ENCODE results near the gene CAMK4. TPM values are rescaled to one million over a fixed set of nuclear protein-coding genes. Genes with fewer than 3 reads are reported as not detected.
"Not testable (repeated sequence)": the region's sequence is repeated elsewhere in the genome, so short reads cannot be mapped to it uniquely, and the experiment has no call there.

Gene CAMK4
- total RNA-seq, 1 experiment from 2014 or later, result 6.3 TPM

GRCh38 chr5:111408817-111409216, 184.6 kb downstream of the CAMK4 start:
- Histone ChIP-seq H2AFZ (ENCODE audit: low read length) (no peak overlapping the region), H3K23me2 (ENCODE audit: insufficient read length, low read depth, low read length, poor library complexity, severe bottlenecking) (no peaks in the 10 kb centered on the region), H3K9ac (ENCODE audit: extremely low read depth, insufficient read length, low read length) (no peak overlapping the region), H3K79me2 (ENCODE audit: insufficient read depth, low read length) (no peaks in the 10 kb centered on the region), H3K18ac (ENCODE audit: insufficient read length, low read depth, low read length) (no peak overlapping the region), H2BK120ac (ENCODE audit: low read depth, low read length, poor library complexity, severe bottlenecking) (no peak overlapping the region), H4K8ac (replicated peaks; ENCODE audit: insufficient read length, low read depth, low read length) (no peak overlapping the region), H2BK15ac (ENCODE audit: low read depth, low read length) (no peak overlapping the region), H2BK20ac (ENCODE audit: low read depth, low read length, poor library complexity, severe bottlenecking) (no peak overlapping the region), H2AK5ac (ENCODE audit: insufficient read length, low read length) (no peak overlapping the region), H3K14ac (ENCODE audit: insufficient read depth, low read length) (no peak overlapping the region), H3K27ac (ENCODE audit: insufficient read length, low read depth, low read length) (no peak overlapping the region), H4K91ac (ENCODE audit: insufficient read length, low read depth, low read length) (no peak overlapping the region), H2BK12ac (ENCODE audit: insufficient read length, low read depth, low read length) (no peak overlapping the region), H3K9me3 (ENCODE audit: control insufficient read depth, low read depth, low read length) (peaks cover 6% of the 10 kb centered on the region), H3K56ac (ENCODE audit: insufficient read length, low read depth, low read length) (no peak overlapping the region), H3K4me2 (ENCODE audit: insufficient read depth, insufficient read length, low read length) (no peak overlapping the region), H3K79me1 (ENCODE audit: insufficient read depth, low read depth, low read length, poor library complexity, severe bottlenecking) (no peaks in the 10 kb centered on the region), H4K5ac (ENCODE audit: insufficient read length, low read depth, low read length) (no peak overlapping the region), H2BK5ac (ENCODE audit: insufficient read length, low read length) (no peak overlapping the region), H3K4me1 (ENCODE audit: insufficient read depth, low read length) (no peaks in the 10 kb centered on the region), H3K23ac (ENCODE audit: insufficient read length, low read depth, low read length) (no peak overlapping the region), H4K20me1 (ENCODE audit: control insufficient read depth, insufficient read depth, insufficient read length) (no peaks in the 10 kb centered on the region), H3T11ph (ENCODE audit: low read length) (no peak overlapping the region), H3K27me3 (ENCODE audit: insufficient read depth, low read length) (no peaks in the 10 kb centered on the region), H3K4ac (ENCODE audit: low read depth, low read length) (no peak overlapping the region)
- Mint-ChIP-seq H3K27ac (no peak overlapping the region), H3K4me3 (no peak overlapping the region), H3K4me1 (no peaks in the 10 kb centered on the region), H3K36me3 (ENCODE audit: insufficient read depth in 1 of 3, low read depth in 3 of 3) (peaks cover 12 to 21% (median 17%) of the 10 kb centered on the region in 3 experiments), H3K9me3 (peaks cover 16 to 19% of the 10 kb centered on the region in 2 experiments), H3K27me3 (ENCODE audit: low read depth) (no peaks in the 10 kb centered on the region)
- no CpG with 5 or more reads among the region's 1 CpG for WGBS (ENCODE audit: extremely low coverage, insufficient read length, low lambda C conversion rate)
- TF ChIP-seq, protein P1, sequence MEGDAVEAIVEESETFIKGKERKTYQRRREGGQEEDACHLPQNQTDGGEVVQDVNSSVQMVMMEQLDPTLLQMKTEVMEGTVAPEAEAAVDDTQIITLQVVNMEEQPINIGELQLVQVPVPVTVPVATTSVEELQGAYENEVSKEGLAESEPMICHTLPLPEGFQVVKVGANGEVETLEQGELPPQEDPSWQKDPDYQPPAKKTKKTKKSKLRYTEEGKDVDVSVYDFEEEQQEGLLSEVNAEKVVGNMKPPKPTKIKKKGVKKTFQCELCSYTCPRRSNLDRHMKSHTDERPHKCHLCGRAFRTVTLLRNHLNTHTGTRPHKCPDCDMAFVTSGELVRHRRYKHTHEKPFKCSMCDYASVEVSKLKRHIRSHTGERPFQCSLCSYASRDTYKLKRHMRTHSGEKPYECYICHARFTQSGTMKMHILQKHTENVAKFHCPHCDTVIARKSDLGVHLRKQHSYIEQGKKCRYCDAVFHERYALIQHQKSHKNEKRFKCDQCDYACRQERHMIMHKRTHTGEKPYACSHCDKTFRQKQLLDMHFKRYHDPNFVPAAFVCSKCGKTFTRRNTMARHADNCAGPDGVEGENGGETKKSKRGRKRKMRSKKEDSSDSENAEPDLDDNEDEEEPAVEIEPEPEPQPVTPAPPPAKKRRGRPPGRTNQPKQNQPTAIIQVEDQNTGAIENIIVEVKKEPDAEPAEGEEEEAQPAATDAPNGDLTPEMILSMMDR (conservative IDR thresholded peaks at IDR 0.05), result no peak
- DNase-seq, result no peak

DNA sequence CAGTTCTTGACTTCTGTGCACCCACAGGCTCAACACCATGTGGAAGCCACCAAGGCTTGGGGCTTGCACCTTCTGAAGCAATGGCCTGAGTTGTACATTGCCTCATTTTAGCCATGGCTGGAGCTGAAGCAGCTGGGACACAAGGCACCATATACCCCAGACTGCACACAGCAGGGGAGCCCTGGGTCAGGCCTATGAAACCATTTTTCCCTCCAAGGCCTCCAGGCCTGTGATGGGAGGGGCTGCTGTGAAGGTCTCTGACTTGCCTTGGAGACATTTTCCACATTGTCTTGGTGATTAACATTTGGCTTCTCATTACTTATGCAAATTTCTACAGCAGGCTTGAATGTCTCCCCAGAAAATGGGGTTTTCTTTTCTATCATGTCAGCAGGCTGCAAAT, 185.1 kb downstream of the CAMK4 start:
- H3K27ac ChIP-seq (ENCODE audit: insufficient read length, low read depth, low read length); H2BK5ac ChIP-seq (ENCODE audit: insufficient read length, low read length); H3T11ph ChIP-seq (ENCODE audit: low read length); H3K4me2 ChIP-seq (ENCODE audit: insufficient read depth, insufficient read length, low read length); H2BK20ac ChIP-seq (ENCODE audit: low read depth, low read length, poor library complexity, severe bottlenecking); H3K56ac ChIP-seq (ENCODE audit: insufficient read length, low read depth, low read length); H2BK120ac ChIP-seq (ENCODE audit: low read depth, low read length, poor library complexity, severe bottlenecking); H3K4me1 ChIP-seq (ENCODE audit: insufficient read depth, low read length); H2AK5ac ChIP-seq (ENCODE audit: insufficient read length, low read length); H3K4me3 Mint-ChIP-seq; H4K20me1 ChIP-seq (ENCODE audit: control insufficient read depth, insufficient read depth, insufficient read length); H4K8ac ChIP-seq (replicated peaks; ENCODE audit: insufficient read length, low read depth, low read length); H3K9ac ChIP-seq (ENCODE audit: extremely low read depth, insufficient read length, low read length); H4K91ac ChIP-seq (ENCODE audit: insufficient read length, low read depth, low read length); H3K18ac ChIP-seq (ENCODE audit: insufficient read length, low read depth, low read length); H3K9me3 ChIP-seq (ENCODE audit: control insufficient read depth, low read depth, low read length); H3K27me3 Mint-ChIP-seq (ENCODE audit: low read depth); H3K23me2 ChIP-seq (ENCODE audit: insufficient read length, low read depth, low read length, poor library complexity, severe bottlenecking); H3K14ac ChIP-seq (ENCODE audit: insufficient read depth, low read length); H2BK15ac ChIP-seq (ENCODE audit: low read depth, low read length); H3K79me1 ChIP-seq (ENCODE audit: insufficient read depth, low read depth, low read length, poor library complexity, severe bottlenecking); H3K27me3 ChIP-seq (ENCODE audit: insufficient read depth, low read length); H3K79me2 ChIP-seq (ENCODE audit: insufficient read depth, low read length); H3K27ac Mint-ChIP-seq; H3K4me1 Mint-ChIP-seq; H2AFZ ChIP-seq (ENCODE audit: low read length); DNase-seq; H4K5ac ChIP-seq (ENCODE audit: insufficient read length, low read depth, low read length); H2BK12ac ChIP-seq (ENCODE audit: insufficient read length, low read depth, low read length); H3K23ac ChIP-seq (ENCODE audit: insufficient read length, low read depth, low read length); H3K4ac ChIP-seq (ENCODE audit: low read depth, low read length): not testable (repeated sequence)
- peaks cover 12 to 21% (median 17%) of the 10 kb centered on the region in 3 experiments for H3K36me3 Mint-ChIP-seq (ENCODE audit: insufficient read depth in 1 of 3, low read depth in 3 of 3)
- H3K9me3 Mint-ChIP-seq, result peaks cover 16 to 19% of the 10 kb centered on the region in 2 experiments
